Measurements from ENCODE around the gene EMD. TPM values are rescaled to one million over a fixed set of nuclear protein-coding genes. Genes with fewer than 3 reads are reported as not detected.

The EMD gene
- total RNA-seq, 1 donor from 2014 or later, result 10.6 TPM

DNA sequence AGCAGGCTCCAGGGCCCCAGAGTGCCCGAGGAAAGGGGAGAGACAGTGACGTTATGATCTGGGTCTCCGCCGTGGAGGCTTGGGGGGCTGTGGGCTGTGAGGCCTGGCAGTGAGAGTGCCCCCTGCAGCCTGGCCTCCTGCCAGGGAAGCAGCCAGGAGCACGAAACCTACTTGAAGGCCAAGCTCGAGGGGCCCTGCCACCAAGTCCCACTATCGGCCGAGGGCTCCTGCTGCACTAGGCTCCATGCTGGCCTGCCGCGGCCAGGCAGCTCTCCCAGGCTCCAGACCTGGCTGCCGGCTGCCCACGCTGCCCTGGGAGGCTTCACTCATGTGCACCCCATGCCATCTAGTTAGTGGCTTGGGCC is 23.3 kb upstream of the EMD start:
- DNase-seq, result no peak

DNA sequence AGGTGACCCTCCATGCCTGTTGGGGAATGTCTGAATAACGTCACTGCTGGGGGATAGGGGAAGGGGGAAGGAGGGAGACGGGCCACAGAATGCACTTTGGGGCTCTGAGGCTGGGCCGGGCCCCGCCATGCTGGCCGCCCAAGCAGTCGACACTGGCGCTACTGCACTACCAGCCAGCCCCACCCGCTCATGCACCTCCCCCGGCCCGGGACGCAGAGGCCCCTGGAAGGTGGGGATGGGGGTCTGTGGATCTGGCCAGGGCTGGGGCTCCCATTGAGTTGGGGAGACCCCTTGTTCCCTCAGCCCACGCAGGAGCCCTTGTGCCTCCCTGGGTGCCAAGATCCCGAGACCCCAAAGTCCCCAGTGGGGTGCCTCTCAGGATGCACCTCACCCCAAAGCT is 22.5 kb upstream of the EMD start:
- no peak for DNase-seq

DNA sequence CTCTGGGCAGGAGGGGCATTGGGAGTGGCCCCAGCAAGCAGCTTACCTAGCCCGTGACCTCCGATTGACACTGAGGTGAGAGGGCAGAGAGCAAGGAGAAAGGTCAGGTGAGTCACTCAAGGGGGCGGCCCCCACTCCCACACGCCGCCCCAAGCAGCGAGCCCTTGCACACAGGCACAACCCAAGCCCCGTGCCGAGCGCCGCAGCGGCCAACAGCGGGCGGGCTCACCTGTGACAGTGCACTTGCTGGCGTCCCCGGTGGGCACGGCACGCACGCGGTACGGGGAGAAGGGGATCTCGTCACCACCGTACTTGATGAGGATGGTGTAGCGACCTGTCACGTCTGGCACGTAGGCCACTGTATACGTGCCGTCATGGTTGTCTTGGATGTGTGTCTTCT is 21.9 kb upstream of the EMD start:
- DNase-seq, result no peak

DNA sequence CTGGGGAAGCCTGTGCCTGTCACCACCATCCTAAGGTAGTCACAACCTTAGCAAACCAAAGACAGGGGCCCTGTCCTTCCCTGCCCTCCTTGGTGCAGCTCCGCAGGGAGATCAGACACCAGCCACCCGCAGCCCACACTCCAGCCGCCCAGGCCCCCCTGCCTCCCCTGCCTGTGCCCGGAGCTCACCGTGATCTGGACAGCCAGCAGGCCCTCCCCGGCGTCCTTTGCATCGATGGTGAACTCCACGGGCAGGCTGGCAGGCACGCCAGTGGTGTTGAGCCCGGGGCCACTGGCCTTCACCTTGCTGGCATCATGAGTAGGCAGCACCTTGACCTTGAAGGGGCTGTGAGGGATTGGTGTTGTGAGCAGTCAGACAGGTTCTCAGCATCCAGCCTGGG is 21.1 kb upstream of the EMD start:
- DNase-seq, result no peak

DNA sequence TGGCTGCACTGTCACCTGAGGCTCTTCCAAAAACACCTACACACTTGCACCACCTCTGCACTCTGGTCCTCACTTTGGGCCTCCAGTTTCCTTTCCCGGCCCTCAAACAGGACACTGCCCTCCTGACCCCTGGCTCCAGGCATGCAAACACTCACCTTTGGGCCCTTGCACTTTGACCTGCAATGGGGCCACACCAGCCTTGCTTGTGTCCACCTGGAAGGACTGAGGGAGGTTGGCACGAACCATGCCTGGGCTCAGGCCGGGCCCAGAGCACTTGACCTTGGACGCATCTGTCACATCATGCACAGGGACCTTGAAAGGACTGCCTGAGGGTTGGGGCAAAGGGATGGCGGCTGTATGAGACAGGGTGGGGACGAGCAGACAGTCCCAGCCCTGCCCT is 20.3 kb upstream of the EMD start:
- DNase-seq, result no peak

DNA sequence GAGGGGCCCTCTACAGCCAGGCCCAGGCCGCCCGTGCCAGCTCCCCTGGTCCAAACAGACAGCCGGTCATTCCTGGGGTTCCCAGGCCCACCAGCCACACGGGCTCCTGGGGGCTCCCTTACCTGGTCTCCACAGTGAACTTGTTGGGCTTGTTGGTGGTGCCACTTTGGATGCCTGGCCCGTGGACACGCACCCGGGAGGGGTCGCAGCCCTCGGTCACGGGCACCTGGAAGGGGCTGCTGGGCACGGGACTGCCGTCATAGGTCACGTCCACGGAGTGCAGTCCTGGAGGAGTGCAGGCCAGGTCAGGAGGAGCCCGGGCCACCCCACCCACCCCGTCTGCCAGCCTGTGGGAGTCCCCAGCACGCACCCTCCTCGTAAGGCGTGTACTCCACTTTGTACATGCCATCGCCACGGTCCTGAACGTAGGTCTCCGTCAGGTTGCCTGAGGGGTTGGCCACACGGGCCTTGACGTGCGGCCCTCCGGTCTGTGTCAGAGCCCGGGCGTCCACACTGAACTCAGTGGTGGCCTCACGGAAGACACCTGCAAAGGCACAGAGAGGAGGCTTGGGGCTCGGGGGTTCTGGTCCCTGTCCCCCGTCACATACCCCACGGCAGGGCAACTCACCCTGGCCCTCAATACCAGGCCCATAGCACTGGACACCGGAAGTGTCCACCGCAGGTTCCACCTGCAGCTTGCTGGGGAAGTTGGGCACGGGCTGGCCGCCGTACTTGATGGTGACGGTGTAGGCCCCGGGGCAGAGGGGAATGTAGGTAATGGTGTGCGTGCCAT is 19.5 kb upstream of the EMD start:
- DNase-seq, result no peak

DNA sequence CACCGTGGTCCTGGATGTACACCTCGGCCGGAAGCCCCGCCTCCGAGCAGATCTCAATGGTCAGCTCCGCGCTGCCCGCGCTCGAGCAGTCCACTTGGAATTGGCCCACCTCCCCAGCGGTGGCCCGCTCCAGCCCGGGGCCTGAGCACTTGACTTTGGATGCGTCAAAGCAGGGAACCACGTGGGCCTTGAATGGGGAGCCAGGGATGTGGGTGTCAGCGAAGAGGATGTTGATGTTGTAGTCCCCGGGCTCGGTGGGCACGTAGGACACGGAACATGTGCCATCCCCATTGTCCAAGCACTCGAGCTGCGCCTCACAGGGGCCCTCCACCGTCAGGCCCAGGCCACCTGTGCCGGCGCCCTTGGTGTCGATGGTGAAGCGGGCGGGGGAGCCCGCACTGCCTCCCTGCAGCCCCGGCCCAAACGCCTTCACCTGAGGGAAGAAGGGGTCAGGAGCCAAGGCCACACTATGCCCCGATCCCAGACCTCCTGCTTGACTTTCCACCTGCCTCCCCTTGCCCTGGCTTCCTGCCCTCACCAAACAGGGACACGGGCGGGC is 18.9 kb upstream of the EMD start:
- no peak for DNase-seq

DNA sequence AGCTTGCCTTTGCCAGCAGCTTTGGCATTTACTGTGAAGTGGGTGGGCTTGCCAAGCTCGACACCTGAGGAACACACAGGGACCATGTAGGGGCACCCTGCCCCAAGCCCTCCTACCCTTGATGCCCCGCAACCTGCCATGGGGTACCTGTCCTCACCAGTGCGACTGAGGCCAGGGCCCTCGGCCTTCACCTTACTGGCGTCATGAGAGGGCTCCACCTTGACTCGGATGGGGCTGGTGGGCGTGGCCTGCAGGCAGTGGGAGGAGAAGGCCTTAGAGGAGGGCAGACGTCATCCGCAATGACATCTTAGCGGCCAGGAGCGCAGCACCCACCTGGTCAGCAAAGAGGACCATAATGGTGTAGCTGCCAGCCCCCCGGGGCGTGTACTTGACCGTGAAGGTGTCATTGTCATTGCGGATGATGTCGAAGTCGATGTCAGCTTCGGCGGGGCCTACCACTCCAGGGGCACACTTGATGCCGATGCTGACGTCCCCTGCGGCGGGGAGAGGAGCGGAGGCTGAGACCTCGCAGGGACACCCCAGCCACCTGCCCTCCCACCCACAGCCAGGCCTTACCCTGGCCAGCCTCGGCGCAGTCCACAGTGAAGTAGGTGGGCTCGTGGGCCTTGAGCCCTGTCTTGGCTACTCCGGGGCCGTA is 16.9 kb upstream of the EMD start:
- no peak for DNase-seq

DNA sequence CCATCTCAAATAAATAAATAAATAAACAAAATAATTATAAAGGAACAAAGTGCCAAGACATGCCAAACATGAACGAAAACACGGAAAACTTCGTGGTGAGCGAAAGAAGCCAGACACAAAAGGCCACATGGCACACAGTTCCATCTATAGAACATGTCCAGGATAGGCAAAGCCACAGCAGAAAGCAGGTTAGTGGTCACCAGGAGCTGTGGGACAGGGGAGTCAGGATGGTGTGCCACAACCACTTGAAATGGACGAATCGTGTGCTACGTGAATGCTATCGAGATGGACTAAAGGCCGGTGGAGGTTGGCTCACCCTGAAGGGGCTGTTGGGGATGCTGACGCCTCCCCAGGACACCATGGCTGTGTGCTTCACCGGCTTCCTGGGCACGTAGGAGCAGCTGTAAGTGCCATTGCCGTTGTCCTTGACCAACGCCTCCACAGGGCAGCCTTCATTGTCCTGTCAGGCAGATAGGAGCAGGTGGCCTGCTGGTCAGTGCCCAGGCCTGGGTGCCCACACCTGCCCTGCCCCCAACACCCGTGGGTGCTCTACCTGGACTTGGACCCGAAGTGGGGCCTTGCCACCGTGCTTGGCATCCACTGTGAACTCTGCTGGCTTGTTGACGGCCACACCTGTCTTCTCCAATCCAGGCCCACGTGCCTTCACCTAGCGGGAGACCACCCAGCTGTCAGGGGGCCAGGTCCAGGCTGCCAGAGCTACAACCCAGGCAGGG is 15.2 kb upstream of the EMD start:
- DNase-seq, result no peak

DNA sequence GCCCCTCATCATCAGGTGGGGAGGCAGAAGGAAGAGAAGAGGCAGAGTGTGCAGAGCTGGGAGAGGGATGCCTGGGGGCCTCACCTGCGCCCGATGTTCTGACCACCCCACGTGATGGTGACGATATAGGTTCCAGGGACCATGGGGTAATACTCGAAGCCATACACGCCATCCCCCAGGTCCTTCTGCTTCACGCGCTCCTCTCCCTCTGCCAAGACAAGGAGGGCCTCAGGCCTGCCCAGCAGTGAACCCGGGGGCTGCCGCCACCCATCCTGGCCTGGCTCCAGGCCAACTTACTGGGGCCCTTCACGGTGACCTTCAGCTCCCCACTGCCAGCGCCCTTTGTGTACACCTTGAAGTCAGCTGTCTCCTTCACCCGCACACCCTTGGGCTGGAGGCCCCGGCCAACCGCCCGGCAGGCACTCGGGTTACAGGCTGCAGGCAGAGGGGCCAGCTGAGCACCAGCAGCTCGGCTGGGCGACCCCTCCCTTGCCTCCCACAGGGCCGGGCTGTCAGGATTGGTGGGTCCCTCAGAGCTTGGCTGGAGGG is 14.0 kb upstream of the EMD start:
- no peak for DNase-seq

DNA sequence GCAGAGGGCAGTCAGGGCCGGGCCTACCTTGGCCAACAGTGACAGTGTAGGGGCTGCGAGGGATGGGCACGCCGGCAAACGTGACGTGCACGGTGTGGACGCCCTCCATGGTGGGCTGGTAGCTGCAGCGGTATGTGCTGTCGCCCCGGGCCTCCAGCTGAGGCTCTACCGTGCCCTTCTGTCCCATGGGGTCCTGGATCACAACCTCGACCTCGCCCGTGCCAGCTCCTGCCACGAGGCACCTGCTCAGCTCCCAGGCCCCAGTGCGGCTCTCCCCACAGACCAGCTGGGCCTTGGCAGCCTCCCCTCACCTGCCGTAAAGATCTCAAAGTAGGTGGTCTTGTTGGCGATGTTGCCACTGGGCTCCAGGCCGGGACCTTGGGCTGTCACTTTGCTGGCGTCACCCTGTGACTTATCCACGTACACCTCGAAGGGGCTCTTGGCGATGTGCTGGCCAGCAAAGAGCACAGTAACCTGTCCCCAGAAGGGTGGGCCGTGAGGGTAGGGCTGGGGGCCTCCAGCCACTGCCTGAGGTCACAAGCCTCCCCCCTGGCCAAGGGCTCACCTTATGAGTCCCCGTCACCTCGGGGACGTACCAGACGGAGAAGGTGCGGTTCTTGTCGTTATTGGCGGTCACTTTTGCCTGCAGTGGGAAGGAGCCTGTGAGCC is 13.0 kb upstream of the EMD start:
- DNase-seq, result no peak

DNA sequence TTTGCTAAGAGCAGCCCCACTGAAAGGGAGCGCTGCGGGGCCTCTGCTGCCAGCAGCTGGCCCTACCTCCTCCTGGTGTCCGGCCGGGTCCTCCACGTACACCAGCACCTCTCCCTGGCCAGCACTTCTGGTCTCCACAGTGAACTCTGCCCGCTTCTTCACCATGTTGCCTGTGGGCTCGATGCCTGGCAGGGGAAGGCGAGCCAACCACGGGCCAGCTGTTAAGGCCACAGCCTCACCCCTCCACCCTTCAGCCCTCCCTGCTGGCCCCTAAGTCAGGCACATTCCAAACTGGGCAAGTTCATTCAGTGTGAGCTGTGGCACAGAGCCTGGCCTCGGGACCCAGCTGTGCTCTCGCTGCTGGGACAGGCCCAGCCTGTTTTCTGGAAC is 12.4 kb upstream of the EMD start:
- no peak for DNase-seq

DNA sequence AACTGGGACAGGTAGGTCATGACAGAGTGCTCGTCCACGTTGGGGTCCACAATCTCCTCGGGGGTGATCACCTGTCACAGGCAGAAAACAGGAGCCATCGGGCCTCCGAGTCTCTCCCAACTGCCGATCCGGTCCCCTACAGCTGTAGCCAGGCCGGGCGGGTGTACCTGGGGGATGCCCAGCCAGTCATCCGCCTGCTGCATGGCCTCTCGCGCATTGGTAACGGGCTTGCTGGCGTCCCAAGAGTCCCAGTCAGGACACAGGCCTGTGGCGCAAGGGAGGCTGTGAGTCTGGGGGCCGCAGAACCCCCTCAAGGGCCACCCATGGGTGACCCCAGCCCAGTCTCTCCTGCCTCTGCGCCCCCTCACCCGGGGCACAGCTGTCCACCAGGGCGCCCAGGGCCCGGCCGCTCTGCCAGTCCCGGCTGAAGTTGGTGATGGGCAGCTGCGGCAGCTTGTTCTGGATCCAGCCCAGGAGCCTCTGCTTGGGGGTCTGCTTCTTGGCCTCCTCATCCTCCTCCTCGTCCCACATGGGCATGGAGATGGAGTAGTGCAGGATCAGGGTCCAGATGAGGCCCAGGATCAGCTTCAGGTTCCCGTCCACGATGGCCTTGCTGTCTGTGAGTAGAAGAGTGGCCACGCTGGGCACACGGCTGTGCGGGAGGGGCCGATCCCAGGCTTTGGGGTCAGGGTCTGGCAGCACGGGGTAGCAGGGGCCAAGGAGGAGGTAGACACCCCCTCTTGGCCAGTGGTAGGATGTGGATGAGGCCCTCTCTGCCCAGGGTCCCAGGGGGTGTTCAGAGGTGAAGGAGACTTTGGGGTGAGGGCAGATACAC is 11.4 kb upstream of the EMD start:
- DNase-seq, result no peak

DNA sequence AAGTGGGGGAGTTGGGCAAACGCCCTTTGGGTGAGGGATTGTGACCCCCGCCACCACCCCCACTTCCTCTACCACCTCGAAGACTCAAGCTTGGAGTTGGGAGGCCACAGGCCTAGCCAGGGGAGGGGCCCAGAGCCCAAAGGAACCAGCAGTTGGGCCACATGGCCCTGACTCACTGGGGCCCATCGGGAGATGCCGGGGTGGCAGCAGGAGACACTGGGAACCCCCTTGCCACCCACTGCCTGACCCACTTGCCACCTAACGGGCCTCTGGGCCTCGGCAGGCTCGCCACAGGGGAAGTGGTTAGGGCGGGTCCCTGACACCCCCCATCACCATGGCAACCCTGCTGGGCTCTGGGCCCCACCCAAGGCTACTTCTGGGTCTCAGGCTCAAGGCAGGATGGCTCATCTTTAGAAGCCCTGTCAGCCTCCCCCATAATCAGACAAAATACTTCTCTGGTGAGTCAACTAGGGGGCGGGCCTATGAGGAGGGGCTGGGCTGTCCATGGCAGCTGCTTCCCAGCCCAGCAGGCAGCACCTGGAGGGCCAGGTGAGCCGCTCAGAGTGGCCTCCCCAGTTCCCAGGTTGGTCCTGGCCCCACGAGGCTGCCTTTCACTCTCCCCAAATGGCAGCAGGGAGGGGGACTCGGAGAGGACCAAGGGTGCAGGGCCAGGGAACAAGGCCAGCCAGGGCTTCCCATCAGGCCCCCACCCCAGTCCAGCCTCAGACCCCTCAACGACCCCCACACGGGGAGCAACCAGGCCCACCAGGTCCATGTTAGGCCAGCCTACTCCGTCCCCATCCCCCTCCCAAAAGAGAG is 10.3 kb upstream of the EMD start:
- DNase-seq, result peak; percentile 82

DNA sequence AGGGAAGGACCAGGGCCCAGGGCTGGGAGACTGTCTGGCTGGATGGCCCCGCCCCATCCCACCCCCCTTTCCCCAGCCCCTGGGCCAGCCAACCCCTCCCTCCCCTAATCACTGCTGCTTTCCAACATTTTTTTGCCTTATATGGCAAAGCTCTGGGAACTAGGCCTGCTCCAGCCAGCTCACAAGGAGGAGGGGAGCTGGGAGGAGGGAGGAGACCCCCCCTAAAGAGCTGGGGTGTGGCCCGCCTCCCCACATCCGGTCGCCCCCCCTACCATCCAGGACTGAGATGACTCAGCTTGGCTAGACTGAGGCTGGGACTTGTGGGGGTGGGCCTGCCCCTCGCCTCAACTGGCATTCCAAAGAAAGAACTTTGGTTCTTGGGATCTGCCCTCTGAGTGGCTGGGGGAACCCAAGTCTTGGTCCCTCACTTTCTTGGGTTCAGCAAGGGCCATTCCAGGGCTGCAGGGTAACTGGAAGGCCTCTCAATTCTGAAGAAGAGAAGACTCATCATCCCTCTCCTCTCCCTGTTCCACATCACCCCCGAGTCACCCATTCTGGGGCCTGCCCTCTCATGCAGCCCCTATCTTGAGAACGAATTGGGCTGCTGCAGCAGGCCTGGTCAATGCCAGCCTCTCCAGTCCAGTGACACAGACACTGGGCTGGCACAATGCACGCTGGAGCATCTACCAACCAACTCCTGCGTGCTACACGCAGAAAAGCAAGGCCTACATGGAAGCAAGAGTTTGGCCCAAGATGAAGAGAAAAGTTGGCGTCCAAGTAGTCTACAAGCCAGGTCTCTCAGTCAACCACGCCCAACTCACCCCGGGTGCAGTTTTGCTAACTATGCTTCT is 9.4 kb upstream of the EMD start:
- DNase-seq, result peak; percentile 93

DNA sequence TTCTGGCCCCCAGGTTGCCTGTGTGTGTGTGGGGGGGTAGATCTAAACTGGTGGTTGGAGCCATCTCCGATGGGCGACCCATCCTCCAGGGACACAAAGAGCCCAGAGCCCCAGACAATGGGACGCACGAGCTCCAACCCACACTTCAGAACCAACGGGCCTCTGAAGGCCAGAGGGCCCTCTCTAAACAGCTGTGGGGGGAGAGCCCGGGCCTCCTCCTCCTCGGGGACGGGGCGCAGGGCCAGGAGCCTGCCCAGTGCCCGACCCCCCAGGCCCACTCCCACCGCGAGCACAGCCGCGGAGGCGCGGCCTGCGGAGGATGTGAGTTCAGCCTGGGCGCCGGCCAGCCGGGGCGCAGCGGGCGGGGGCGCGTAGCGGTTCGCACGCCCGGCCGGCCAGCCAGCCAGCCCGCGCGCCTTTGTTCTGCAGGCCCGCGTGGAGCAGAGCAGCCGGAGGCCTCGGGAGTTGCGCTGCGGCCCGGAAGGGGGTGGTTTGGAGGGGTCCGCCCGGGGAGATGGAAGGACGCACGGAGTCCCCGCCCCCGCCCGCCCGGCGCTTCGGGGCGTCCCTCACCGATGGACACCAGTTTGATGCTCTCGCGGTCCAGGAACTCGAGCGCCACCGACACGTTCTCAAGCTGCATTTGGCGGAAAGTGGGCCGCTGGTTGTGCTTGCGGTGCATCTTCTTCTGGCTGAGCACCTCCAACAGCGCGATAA is 8.6 kb upstream of the EMD start:
- DNase-seq, result peak; percentile 46

DNA sequence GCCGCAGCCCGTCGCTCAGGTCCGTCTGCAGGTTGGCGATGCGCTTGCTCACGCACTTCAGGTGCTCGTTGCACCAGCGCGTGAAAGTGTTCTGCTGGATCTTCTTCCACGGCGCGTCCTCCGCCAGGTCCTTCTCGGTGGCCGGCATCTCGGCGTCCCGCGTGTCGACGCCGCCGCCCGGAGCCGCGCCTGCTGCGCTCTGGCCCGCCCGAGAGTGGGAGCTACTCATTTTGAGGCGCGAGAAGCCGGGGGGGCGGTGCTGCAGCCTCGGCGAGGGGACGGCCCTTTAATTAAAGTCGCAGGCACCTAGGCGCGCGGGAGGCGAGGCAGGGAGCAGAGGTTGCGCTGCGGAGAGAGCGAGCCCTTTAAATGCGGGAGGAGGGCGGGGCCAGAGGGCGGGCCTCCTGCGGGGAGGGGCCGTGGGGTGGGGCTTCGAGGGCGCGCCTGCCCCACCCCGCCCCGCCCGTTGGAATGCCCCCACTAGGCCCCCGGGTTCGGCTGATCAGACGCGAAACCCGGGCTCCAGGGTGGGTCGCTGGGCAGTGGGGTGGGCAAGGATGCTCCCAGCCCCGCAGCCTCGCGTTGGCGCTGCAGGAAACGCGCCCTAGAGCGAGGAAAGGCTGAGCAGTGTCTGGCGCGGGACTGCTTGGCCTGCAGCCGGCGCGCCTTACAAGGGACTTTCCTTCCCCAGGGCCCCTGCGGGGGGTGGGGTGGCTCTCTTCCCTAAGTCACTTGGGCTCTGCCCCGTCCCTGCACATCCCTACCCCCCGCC is 7.9 kb upstream of the EMD start:
- DNase-seq, result peak; percentile 93

DNA sequence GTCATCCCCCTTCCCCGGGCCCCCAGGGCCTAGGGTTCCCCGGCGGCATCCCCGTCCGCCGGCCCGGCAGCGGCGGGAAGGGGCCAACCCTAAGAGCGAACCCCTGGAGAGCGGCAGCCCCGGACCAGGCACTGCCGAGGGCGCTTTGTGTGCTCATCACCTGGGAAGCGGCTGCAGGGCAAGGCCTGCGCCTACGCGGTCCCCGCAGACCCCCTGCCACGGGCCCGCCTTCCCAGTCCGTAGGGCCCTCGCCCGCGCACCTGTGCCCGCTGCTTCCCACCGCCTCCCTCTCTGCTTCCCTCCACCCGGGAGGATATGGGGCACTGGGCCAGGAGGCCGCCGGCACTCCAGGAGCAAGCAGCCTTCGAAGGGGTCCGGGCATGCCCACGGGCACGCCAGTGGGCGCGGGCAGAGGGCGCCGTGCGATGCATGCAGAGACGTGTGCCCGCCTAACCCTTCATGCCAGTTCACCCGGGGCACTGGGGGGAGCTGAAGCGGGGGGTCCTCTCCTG is 7.2 kb upstream of the EMD start:
- peak; percentile 20 for DNase-seq

Measured in dermis blood vessel endothelial cell (primary cell).